Osteocyte (in vitro differentiated cells): ENCODE results near the gene COMMD10. TPM values are rescaled to one million over a fixed set of nuclear protein-coding genes. Genes with fewer than 3 reads are reported as not detected.

Experiments
- DNase-seq: peaks from one replicate; pipeline ENCODE4 v3.0.0; 2021; ENCODE audit warnings: mixed read lengths; ENCODE audit not compliant: unreplicated experiment; ENCODE audit errors: extremely low spot score
- H3K27ac Mint-ChIP-seq: one replicate; pipeline ENCODE4 v1.8.0; 2021; ENCODE audit warnings: mild to moderate bottlenecking, mixed read lengths; ENCODE audit not compliant: unreplicated experiment
- H3K27me3 Mint-ChIP-seq: one replicate; pipeline ENCODE4 v1.8.0; 2021; ENCODE audit warnings: mixed read lengths; ENCODE audit not compliant: unreplicated experiment
- H3K36me3 Mint-ChIP-seq: one replicate; pipeline ENCODE4 v1.8.0; 2021; ENCODE audit warnings: mixed read lengths; ENCODE audit not compliant: unreplicated experiment
- H3K4me1 Mint-ChIP-seq: one replicate; pipeline ENCODE4 v1.8.0; 2021; ENCODE audit warnings: mixed read lengths; ENCODE audit not compliant: unreplicated experiment
- H3K4me3 Mint-ChIP-seq: one replicate; pipeline ENCODE4 v1.8.0; 2021; ENCODE audit warnings: mild to moderate bottlenecking, moderate library complexity, mixed read lengths; ENCODE audit not compliant: unreplicated experiment
- H3K9me3 Mint-ChIP-seq: one replicate; pipeline ENCODE4 v1.8.0; 2021; ENCODE audit warnings: mixed read lengths; ENCODE audit not compliant: unreplicated experiment
- CTCF ChIP-seq: fragments of 200-600 bp; sonication (generic); IDR thresholded peaks from 2 replicates; pipeline ENCODE4 v1.5.0; 2021; ENCODE audit warnings: antibody characterized with exemption, mild to moderate bottlenecking, moderate library complexity
- total RNA-seq: library from RNA; stranded (reverse); gene quantifications from 2 replicates; pipeline ENCODE4 v1.2.1, GENCODE V29; 2021

Gene COMMD10
- total RNA-seq, 1 donor from 2014 or later, result 21.2 TPM

GRCh38 chr5:116271446-116272025 lies 186.7 kb downstream of the COMMD10 start:
- no peak overlapping the region for H3K27ac Mint-ChIP-seq
- no peaks in the 10 kb centered on the region for H3K4me1 Mint-ChIP-seq
- H3K36me3 Mint-ChIP-seq, result peaks cover 18% of the 10 kb centered on the region
- no peaks in the 10 kb centered on the region for H3K27me3 Mint-ChIP-seq
- no peak for TF ChIP-seq CTCF
- H3K4me3 Mint-ChIP-seq, result no peak overlapping the region
- peaks cover 11% of the 10 kb centered on the region for H3K9me3 Mint-ChIP-seq
- DNase-seq, result no peak

GRCh38 chr5:116272281-116272941 lies 187.6 kb downstream of the COMMD10 start:
- no peaks in the 10 kb centered on the region for H3K27me3 Mint-ChIP-seq
- H3K9me3 Mint-ChIP-seq, result peaks cover 11% of the 10 kb centered on the region
- DNase-seq, result no peak
- H3K36me3 Mint-ChIP-seq, result peaks cover 15% of the 10 kb centered on the region
- H3K4me1 Mint-ChIP-seq, result no peaks in the 10 kb centered on the region
- no peak overlapping the region for H3K27ac Mint-ChIP-seq
- H3K4me3 Mint-ChIP-seq, result no peak overlapping the region
- TF ChIP-seq CTCF, result no peak

GRCh38 chr5:116273448-116274242 lies 188.8 kb downstream of the COMMD10 start:
- no peak for DNase-seq
- Mint-ChIP-seq H3K4me3 (no peak overlapping the region), H3K4me1 (no peaks in the 10 kb centered on the region), H3K27me3 (no peaks in the 10 kb centered on the region), H3K36me3 (peaks cover 16% of the 10 kb centered on the region), H3K9me3 (peaks cover 18% of the 10 kb centered on the region), H3K27ac (no peak overlapping the region)
- no peak for TF ChIP-seq CTCF

DNA sequence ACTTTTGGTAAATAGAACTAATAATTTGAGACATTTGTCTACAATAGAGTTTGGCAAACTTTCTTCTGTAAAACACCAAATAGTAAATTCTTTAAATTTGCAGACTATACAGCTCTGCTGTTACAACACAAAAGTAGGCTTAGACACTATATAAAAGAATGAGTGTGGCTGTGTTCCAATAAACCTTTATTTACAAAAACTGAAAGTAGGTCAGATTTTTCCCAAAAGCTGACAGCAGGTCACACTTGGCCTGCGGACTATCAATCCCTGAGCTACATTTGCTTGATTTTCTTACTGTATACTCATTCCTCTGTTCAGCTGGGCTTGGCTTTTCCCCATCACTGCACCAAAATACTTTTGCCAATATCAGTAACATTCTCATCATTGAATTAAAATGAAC lies 189.4 kb downstream of the COMMD10 start:
- no peak for DNase-seq
- Mint-ChIP-seq H3K9me3 (peaks cover 23% of the 10 kb centered on the region), H3K36me3 (peaks cover 19% of the 10 kb centered on the region), H3K27me3 (no peaks in the 10 kb centered on the region), H3K4me3 (no peak overlapping the region), H3K4me1 (no peaks in the 10 kb centered on the region), H3K27ac (no peak overlapping the region)
- TF ChIP-seq CTCF, result no peak

DNA sequence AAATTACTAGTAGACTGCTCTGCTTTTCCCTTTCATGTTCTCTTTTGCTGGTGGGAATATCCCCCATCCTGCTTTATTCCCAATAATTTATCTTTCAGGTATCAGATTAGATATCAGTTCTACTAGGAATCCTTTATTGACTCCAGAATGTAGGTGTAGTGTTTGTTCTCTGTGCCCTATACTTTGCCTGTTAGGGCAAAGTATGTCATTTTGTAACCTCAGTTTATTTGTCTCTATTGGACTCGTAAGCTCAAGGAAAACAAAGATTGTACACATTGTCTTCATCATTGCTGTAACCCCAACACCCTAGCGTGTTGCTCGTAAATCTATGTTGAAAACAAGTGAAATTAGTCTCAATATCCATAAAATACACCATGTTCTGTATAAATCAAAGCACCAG lies 190.5 kb downstream of the COMMD10 start:
- Mint-ChIP-seq H3K4me1 (no peaks in the 10 kb centered on the region), H3K27ac (no peak overlapping the region), H3K4me3 (no peak overlapping the region), H3K27me3 (no peaks in the 10 kb centered on the region), H3K9me3 (peaks cover 24% of the 10 kb centered on the region), H3K36me3 (peaks cover 19% of the 10 kb centered on the region)
- TF ChIP-seq CTCF, result no peak
- no peak for DNase-seq
